HFFc6 (cell line): Measurements from ENCODE around the gene BTBD17. TPM values are rescaled to one million over a fixed set of nuclear protein-coding genes. Genes with fewer than 3 reads are reported as not detected.

ENCODE experiments used
- DNase-seq: peaks from one replicate; pipeline ENCODE4 v3.0.0-alpha.2; 2018
- H3K27ac Mint-ChIP-seq: 2 replicates; pipeline ENCODE4 v1.8.0; 2020; ENCODE audit warnings: mild to moderate bottlenecking, mixed read lengths
- H3K27me3 Mint-ChIP-seq: 2 replicates; pipeline ENCODE4 v1.8.0; 2021; ENCODE audit warnings: mild to moderate bottlenecking, moderate library complexity, mixed read lengths; ENCODE audit not compliant: insufficient read depth
- H3K36me3 Mint-ChIP-seq: 2 replicates; pipeline ENCODE4 v1.8.0; 2021; ENCODE audit warnings: low read depth, mixed read lengths
- H3K4me1 Mint-ChIP-seq: 2 replicates; pipeline ENCODE4 v1.8.0; 2020; ENCODE audit warnings: low read depth, mixed read lengths
- H3K4me3 Mint-ChIP-seq: 2 replicates; pipeline ENCODE4 v1.8.0; 2020; ENCODE audit warnings: mild to moderate bottlenecking, moderate library complexity, mixed read lengths
- H3K9me3 Mint-ChIP-seq: 2 replicates; pipeline ENCODE4 v1.8.0; 2020; ENCODE audit warnings: mild to moderate bottlenecking, mixed read lengths
- CTCF ChIP-seq: fragments of 200-600 bp; sonication (generic); IDR thresholded peaks from 2 replicates; pipeline ENCODE4 v1.5.0; 2021; ENCODE audit warnings: antibody characterized with exemption, mild to moderate bottlenecking
- total RNA-seq, 6 experiments: library from RNA; stranded (reverse); fragmentation: NEBNext Ultra II Directional; extraction: Animal tissue kit (Norgen Biotek cat#: 25700); gene quantifications; 2 replicates in 1 of 6; 3 replicates in 5 of 6; pipeline ENCODE4 v1.2.3, GENCODE V29; 2021

BTBD17 gene
- total RNA-seq, 6 experiments from 2014 or later = not detected

DNA sequence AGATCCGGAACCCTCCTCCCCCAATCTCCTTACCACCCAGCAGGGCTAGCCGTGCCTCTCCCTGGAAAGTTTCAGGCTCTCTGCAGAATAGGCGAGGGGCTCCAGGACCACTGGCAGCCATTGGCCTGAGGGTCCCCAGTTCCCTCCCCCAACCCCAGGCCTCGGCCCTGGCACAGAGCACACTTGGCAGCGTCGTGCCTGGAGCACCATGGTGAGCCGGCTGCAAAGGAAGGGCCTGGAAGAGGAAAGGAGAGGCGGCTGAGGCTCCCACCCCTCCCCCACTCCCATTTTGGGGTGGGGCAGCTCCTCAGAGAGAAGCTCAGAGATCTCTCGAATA, 369 bp upstream of the BTBD17 start:
- Mint-ChIP-seq H3K27ac (no peak overlapping the region), H3K27me3 (no peaks in the 10 kb centered on the region; the same call in 1 of the 2 replicates), H3K9me3 (peaks cover 18% of the 10 kb centered on the region), H3K36me3 (peaks cover 4% of the 10 kb centered on the region; the same call in 1 of the 2 replicates), H3K4me1 (no peaks in the 10 kb centered on the region), H3K4me3 (no peak overlapping the region)
- no peak for DNase-seq
- TF ChIP-seq CTCF = no peak

DNA sequence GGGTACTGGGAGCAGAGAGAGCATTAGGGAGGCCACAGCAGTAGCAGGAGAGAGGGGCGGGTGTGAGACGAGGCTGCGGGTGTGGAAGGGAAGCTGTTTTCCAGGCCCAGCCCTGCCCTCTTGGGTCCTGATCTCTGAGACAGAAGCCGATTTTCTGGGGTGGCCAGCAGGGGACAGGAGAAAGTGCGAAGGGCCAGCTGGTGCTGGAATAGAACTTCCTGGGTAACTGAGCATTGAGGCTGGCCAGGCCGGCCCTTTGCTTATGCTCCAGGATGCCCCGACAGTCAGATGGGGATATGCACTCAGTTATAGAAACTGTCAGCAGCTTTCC, 804 bp downstream of the BTBD17 start:
- peaks cover 4% of the 10 kb centered on the region; the same call in 1 of the 2 replicates for H3K36me3 Mint-ChIP-seq
- no peak overlapping the region for H3K4me3 Mint-ChIP-seq
- no peaks in the 10 kb centered on the region; the same call in 1 of the 2 replicates for H3K27me3 Mint-ChIP-seq
- H3K9me3 Mint-ChIP-seq = peaks cover 14% of the 10 kb centered on the region
- no peak overlapping the region for H3K27ac Mint-ChIP-seq
- H3K4me1 Mint-ChIP-seq = no peaks in the 10 kb centered on the region
- no peak for DNase-seq
- TF ChIP-seq CTCF = no peak

- no peak for TF ChIP-seq CTCF
- Mint-ChIP-seq H3K9me3 (peaks cover 14% of the 10 kb centered on the region), H3K27ac (no peak overlapping the region), H3K4me3 (no peak overlapping the region), H3K36me3 (peaks cover 4% of the 10 kb centered on the region; the same call in 1 of the 2 replicates), H3K4me1 (no peaks in the 10 kb centered on the region), H3K27me3 (no peaks in the 10 kb centered on the region; the same call in 1 of the 2 replicates)
- DNase-seq = no peak
Observed at GRCh38 chr17:74359916-74360315, 1.8 kb downstream of the BTBD17 start.

- no peaks in the 10 kb centered on the region for H3K4me1 Mint-ChIP-seq
- H3K9me3 Mint-ChIP-seq = peaks cover 15% of the 10 kb centered on the region
- peaks cover 2% of the 10 kb centered on the region; the same call in 1 of the 2 replicates for H3K27me3 Mint-ChIP-seq
- H3K36me3 Mint-ChIP-seq = peaks cover 4% of the 10 kb centered on the region
- H3K4me3 Mint-ChIP-seq = no peak overlapping the region
- no peak for DNase-seq
- H3K27ac Mint-ChIP-seq = no peak overlapping the region
- TF ChIP-seq CTCF = no peak
Observed at GRCh38 chr17:74358697-74359096, 3.0 kb downstream of the BTBD17 start.

- Mint-ChIP-seq H3K36me3 (peaks cover 4% of the 10 kb centered on the region), H3K4me3 (no peak overlapping the region), H3K4me1 (no peaks in the 10 kb centered on the region), H3K9me3 (peaks cover 20% of the 10 kb centered on the region), H3K27ac (no peak overlapping the region), H3K27me3 (peaks cover 7% of the 10 kb centered on the region; the same call in 1 of the 2 replicates)
- DNase-seq = no peak
- no peak for TF ChIP-seq CTCF
Observed at GRCh38 chr17:74357466-74357809, 4.2 kb downstream of the BTBD17 start.
